ENCODE data around the gene FUCA1. TPM values are rescaled to one million over a fixed set of nuclear protein-coding genes. Genes with fewer than 3 reads are reported as not detected.
A peak's percentile ranks its signal among the peaks of the same experiment; 100 is the strongest.

FUCA1 gene
- total and polyA plus RNA-seq, 10 of the 15 experiments (the other 5 are each of a cell fraction or from before 2014, with no cell fraction given), result 33.3 to 117 (median 52.6) TPM

GRCh38 chr1:23804183-23804835 is 63.8 kb downstream of the FUCA1 start:
- FAIRE-seq (no peak), DNase-seq (ENCODE audit: low read depth, low spot score) (no peak), ATAC-seq (no peak)
- H4K20me1 ChIP-seq (ENCODE audit: control insufficient read depth, insufficient read depth), result no peaks in the 10 kb centered on the region
- peaks cover 12% of the 10 kb centered on the region for H3K4me1 ChIP-seq (ENCODE audit: control insufficient read depth, insufficient read depth, low read length)
- no peak overlapping the region for H3K4me2 ChIP-seq (ENCODE audit: control insufficient read depth, insufficient read depth)
- CTCF ChIA-PET, result interaction anchor here (7.5 kb wide), 1 partner anchor 113 kb away, joined by 63 read pairs; no protein-coding TSS in a partner anchor
- H3K79me2 ChIP-seq (ENCODE audit: control insufficient read depth, insufficient read depth, low read length), result peaks cover 6% of the 10 kb centered on the region
- RAD21 ChIA-PET (ENCODE audit: unreplicated experiment), result no interaction called here
- no peaks in the 10 kb centered on the region for H3K27me3 ChIP-seq (replicated peaks in 1 of 2; ENCODE audit: control insufficient read depth in 2 of 2, insufficient read depth in 2 of 2, low read length in 1 of 2)
- WGBS (ENCODE audit: insufficient coverage, insufficient replicate concordance, low lambda C conversion rate, missing lambda C conversion rate), result 83% methylated on average over 7 of the region's 7 CpGs
- POLR2A ChIA-PET, result no interaction called here
- no TSS peak for BruUV-seq (replicated peaks)
- no peaks in the 10 kb centered on the region for H3K9me3 ChIP-seq (replicated peaks; ENCODE audit: control insufficient read depth, insufficient read depth, low read length)
- in situ Hi-C loops (cut with MboI) (loop anchor here (10.0 kb wide), 1 partner anchor 60 kb away; the partner anchor contains the start of gene FUCA1), intact Hi-C loops (cut with micrococcal nuclease; ENCODE audit: unreplicated experiment) (no loop called here)
- TF ChIP-seq RAD21 (IDR thresholded peaks at IDR 0.05; ENCODE audit: insufficient read depth, low read depth, low read length) (0 out of 2 replicates have a peak, but pooled peaks have one; percentile 3), CUX1 (IDR thresholded peaks at IDR 0.05; ENCODE audit: insufficient replicate concordance, low read depth, low read length) (no peak), KDM1A (IDR thresholded peaks at IDR 0.05; ENCODE audit: borderline replicate concordance) (no peak), CTCF (IDR thresholded peaks at IDR 0.05 in 2 of 3, conservative IDR thresholded peaks at IDR 0.05 in 1 of 3; ENCODE audit: control insufficient read depth in 2 of 3, extremely low read depth in 1 of 3, insufficient read depth in 1 of 3, low read depth in 3 of 3, low read length in 3 of 3) (peak in 2 of 3 experiments; percentile 3 to 23; a peak in 2 of 6 replicates)
- H2AFZ ChIP-seq (ENCODE audit: control insufficient read depth, low read depth, low read length), result no peak overlapping the region
- no peak overlapping the region for H3K4me3 ChIP-seq
- no peak overlapping the region for H3K27ac ChIP-seq (ENCODE audit: control insufficient read depth, insufficient read depth)
- H3K36me3 ChIP-seq (ENCODE audit: control insufficient read depth in 2 of 2, insufficient read depth in 2 of 2, low read length in 1 of 2), result peaks cover 0 to 8% of the 10 kb centered on the region in 2 experiments; a peak in 1 of 4 replicates
- H3K9ac ChIP-seq (ENCODE audit: control insufficient read depth, insufficient read depth, low read length), result no peak overlapping the region
- SMC1A ChIA-PET (ENCODE audit: uncharacterized antibody, unreplicated experiment), result interaction anchor here (2.6 kb wide), 1 partner anchor 33 kb away, joined by 8 read pairs; no protein-coding TSS in a partner anchor
